Naive B cell (primary cell): ENCODE data around the gene STX2. TPM values are rescaled to one million over a fixed set of nuclear protein-coding genes. Genes with fewer than 3 reads are reported as not detected.

Source experiments
- polyA plus RNA-seq, 6 donors: library from polyadenylated mRNA; unstranded; fragments of 300-500 nt; fragmentation: Illumina TruSeq; gene quantifications; one replicate each; pipeline ENCODE4 v1.2.3, GENCODE V29; 2021; ENCODE audit warnings: low read depth in 6 of 6

STX2 gene
- polyA plus RNA-seq, 6 donors from 2014 or later, result 0.26 to 5.8 (median 5.4) TPM

Other genes with a start within 250 kb of the STX2 start
- gene RIMBP2, start 123.0 kb downstream of the STX2 start, polyA plus RNA-seq, result under 1 TPM in 1 of 6 donors, not detected in 5; 0.04 TPM
- 100 to 1,000 TPM; 454 to 580 (median 539) TPM for gene RAN, start 32.8 kb upstream of the STX2 start, polyA plus RNA-seq
- 1 to 10 TPM in 5 of 6 donors, under 1 TPM in 1; 0.26 to 6.6 (median 1.9) TPM for gene ADGRD1, start 114.7 kb upstream of the STX2 start, polyA plus RNA-seq